A673 (cell line): ENCODE measurements around the gene NUCB1. TPM values are rescaled to one million over a fixed set of nuclear protein-coding genes. Genes with fewer than 3 reads are reported as not detected.
"Not testable (repeated sequence)": the region's sequence is repeated elsewhere in the genome, so short reads cannot be mapped to it uniquely, and the experiment has no call there.

Source experiments
- BruUV-seq: library from RNA; stranded (reverse); fragments of 400-500 nt; replicated peaks from 2 replicates; lab custom pipeline; 2021; lab: Mats Ljungman, UMichigan
- CTCF ChIA-PET: fragments of 300-600 bp; sonication (Branson Sonifier 250); formaldehyde crosslinking; loops from one replicate; lab custom pipeline; 2022; ENCODE audit warnings: antibody characterized with exemption; lab: Charles Lee
- POLR2A ChIA-PET: fragments of 300-600 bp; sonication (Branson Sonifier 250); formaldehyde crosslinking; loops from one replicate; lab custom pipeline; 2022; ENCODE audit warnings: antibody characterized with exemption; ENCODE audit not compliant: low non-redundant PET; lab: Charles Lee
- DNase-seq: peaks from one replicate; pipeline ENCODE4 v3.0.0-alpha.2; 2015; ENCODE audit warnings: low spot score
- H3K27ac ChIP-seq: fragments of 200-600 bp; sonication (generic); 2 replicates; pipeline ENCODE4 v1.5.1; 2016; ENCODE audit warnings: mixed run types, low read depth, mild to moderate bottlenecking, mixed read lengths, antibody characterized with exemption, low read length; ENCODE audit not compliant: poor library complexity, severe bottlenecking
- H3K27me3 ChIP-seq: fragments of 200-600 bp; sonication (generic); replicated peaks from 2 replicates; pipeline ENCODE4 v1.6.1; 2017; ENCODE audit warnings: mixed run types, low read depth, mild to moderate bottlenecking, mixed read lengths, antibody characterized with exemption, low read length; ENCODE audit not compliant: insufficient read depth, poor library complexity
- H3K36me3 ChIP-seq: fragments of 200-600 bp; sonication (generic); 2 replicates; pipeline ENCODE4 v1.6.1; 2016; ENCODE audit warnings: mixed run types, mild to moderate bottlenecking, mixed read lengths, antibody characterized with exemption, low read length; ENCODE audit not compliant: insufficient read depth, poor library complexity, severe bottlenecking
- H3K4me1 ChIP-seq: fragments of 200-600 bp; sonication (generic); 2 replicates; pipeline ENCODE4 v1.6.1; 2017; ENCODE audit warnings: mixed run types, mild to moderate bottlenecking, mixed read lengths, antibody characterized with exemption, low read length; ENCODE audit not compliant: insufficient read depth, poor library complexity, severe bottlenecking
- H3K4me3 ChIP-seq: fragments of 200-600 bp; sonication (generic); 2 replicates; pipeline ENCODE4 v1.5.1; 2016; ENCODE audit warnings: low read depth, mixed run types, mild to moderate bottlenecking, mixed read lengths, low read length; ENCODE audit not compliant: poor library complexity, severe bottlenecking
- H3K9me3 ChIP-seq: fragments of 200-600 bp; sonication (generic); 2 replicates; pipeline ENCODE4 v1.6.1; 2016; ENCODE audit warnings: mixed run types, low read depth, mild to moderate bottlenecking, mixed read lengths, antibody characterized with exemption, low read length; ENCODE audit not compliant: poor library complexity, severe bottlenecking
- CTCF ChIP-seq: fragments of 300-800, 200-600 bp; sonication (generic); conservative IDR thresholded peaks from 2 replicates; pipeline ENCODE4 v1.5.1; 2017; ENCODE audit warnings: low read depth, mild to moderate bottlenecking, antibody characterized with exemption, low read length, moderate library complexity, mixed read lengths
- EZH2 ChIP-seq: fragments of 200-600 bp; sonication (generic); IDR thresholded peaks from 2 replicates; pipeline ENCODE4 v1.6.1; 2017; ENCODE audit warnings: borderline replicate concordance, low read depth, mild to moderate bottlenecking, mixed read lengths, antibody characterized with exemption, low read length; ENCODE audit not compliant: poor library complexity, severe bottlenecking
- intact Hi-C: fragments of 100-400 bp; cut with micrococcal nuclease; formaldehyde crosslinking; loops from one replicate; pipeline ENCODE4 v1.10.0; 2022; ENCODE audit not compliant: unreplicated experiment
- total RNA-seq: library from RNA; stranded (reverse); gene quantifications from 2 replicates; pipeline ENCODE4 v1.2.3, GENCODE V29; 2021

Gene NUCB1
- total RNA-seq, 1 experiment from 2014 or later = 86.7 TPM

GRCh38 chr19:48881741-48882657 is 18.1 kb upstream of the NUCB1 start:
- Histone ChIP-seq H3K4me3 (no peak overlapping the region), H3K9me3 (no peaks in the 10 kb centered on the region), H3K27ac (no peak overlapping the region), H3K4me1 (no peaks in the 10 kb centered on the region), H3K27me3 (no peaks in the 10 kb centered on the region), H3K36me3 (no peaks in the 10 kb centered on the region)
- intact Hi-C loops = no loop called here
- TF ChIP-seq CTCF = no peak
- TF ChIP-seq EZH2 = no peak
- BruUV-seq = no TSS peak
- ChIA-PET CTCF (interaction anchor here (0.5 kb wide), 1 partner anchor 97 kb away, joined by 3 read pairs; no protein-coding TSS in a partner anchor), POLR2A (no interaction called here)
- no peak for DNase-seq

GRCh38 chr19:48883726-48884125 is 16.4 kb upstream of the NUCB1 start:
- DNase-seq = no peak
- POLR2A ChIA-PET = no interaction called here
- Histone ChIP-seq H3K27me3 (no peaks in the 10 kb centered on the region), H3K9me3 (no peaks in the 10 kb centered on the region), H3K4me3 (no peak overlapping the region), H3K4me1 (no peaks in the 10 kb centered on the region), H3K36me3 (no peaks in the 10 kb centered on the region), H3K27ac (no peak overlapping the region)
- CTCF ChIA-PET = no interaction called here
- intact Hi-C loops = no loop called here
- BruUV-seq = no TSS peak
- TF ChIP-seq EZH2 = no peak
- TF ChIP-seq CTCF = no peak

- Histone ChIP-seq H3K27ac (no peak overlapping the region), H3K36me3 (no peaks in the 10 kb centered on the region), H3K27me3 (no peaks in the 10 kb centered on the region), H3K9me3 (no peaks in the 10 kb centered on the region), H3K4me3 (no peak overlapping the region), H3K4me1 (no peaks in the 10 kb centered on the region)
- ChIA-PET POLR2A (no interaction called here), CTCF (no interaction called here)
- DNase-seq = no peak
- TF ChIP-seq EZH2 (no peak), CTCF (no peak)
- intact Hi-C loops = no loop called here
- no TSS peak for BruUV-seq
These were observed 12.1 kb upstream of the NUCB1 start for GRCh38 chr19:48887861-48888612.

GRCh38 chr19:48889496-48889895 is 10.6 kb upstream of the NUCB1 start:
- DNase-seq, POLR2A ChIA-PET, BruUV-seq: not testable (repeated sequence)

More at GRCh38 chr19:48889496-48889895, 10.6 kb upstream of the NUCB1 start:
- H3K4me1 ChIP-seq, CTCF ChIA-PET, H3K36me3 ChIP-seq, intact Hi-C loops, H3K4me3 ChIP-seq, H3K27me3 ChIP-seq, H3K9me3 ChIP-seq, H3K27ac ChIP-seq: not testable (repeated sequence)
